Skeletal muscle tissue (tissue), 5 donors: ENCODE results near the gene STK32A. TPM values are rescaled to one million over a fixed set of nuclear protein-coding genes. Genes with fewer than 3 reads are reported as not detected.

Source experiments
- H3K27ac ChIP-seq: one replicate; pipeline ENCODE4 v1.7.0; 2013; ENCODE audit warnings: mild to moderate bottlenecking, low read depth, low read length, inconsistent platforms
- H3K27me3 ChIP-seq, 3 donors: one replicate each; pipeline ENCODE4 v1.7.0; 2013; ENCODE audit warnings: low read length in 3 of 3; ENCODE audit not compliant: control insufficient read depth in 3 of 3, insufficient read depth in 3 of 3
- H3K36me3 ChIP-seq, 3 donors: one replicate each; pipeline ENCODE4 v1.7.0; 2013; ENCODE audit warnings: low read length in 3 of 3; ENCODE audit not compliant: control insufficient read depth in 3 of 3, insufficient read depth in 3 of 3
- H3K4me1 ChIP-seq, 3 donors: one replicate each; pipeline ENCODE4 v1.7.0; 2013; ENCODE audit warnings: low read length in 3 of 3, mild to moderate bottlenecking in 3 of 3; ENCODE audit not compliant: control insufficient read depth in 3 of 3, insufficient read depth in 3 of 3
- H3K4me3 ChIP-seq, 3 donors: one replicate each; pipeline ENCODE4 v1.7.0; 2013; ENCODE audit warnings: low read length in 3 of 3
- H3K9ac ChIP-seq, 3 donors: one replicate each; pipeline ENCODE4 v1.7.0; 2013; ENCODE audit warnings: low read length in 3 of 3, mild to moderate bottlenecking in 3 of 3, moderate library complexity in 2 of 3, low read depth in 1 of 3
- H3K9me3 ChIP-seq, 3 donors: one replicate each; pipeline ENCODE4 v1.7.0; 2013; ENCODE audit warnings: low read length in 3 of 3; ENCODE audit not compliant: control insufficient read depth in 3 of 3
- small RNA-seq: library from RNA; depleted of rRNA; stranded (forward); fragments of <200 nt; gene quantifications from one replicate; pipeline ENCODE3, GENCODE V24; 2014
- total RNA-seq: library from RNA; depleted of rRNA; stranded (reverse); fragments of >200 nt; gene quantifications from one replicate; pipeline ENCODE4 v1.2.3, GENCODE V29; 2014
- donor health status: Osteomylitis.

Gene STK32A
- total RNA-seq, 1 donor from 2014 or later = 1.0 TPM

DNA sequence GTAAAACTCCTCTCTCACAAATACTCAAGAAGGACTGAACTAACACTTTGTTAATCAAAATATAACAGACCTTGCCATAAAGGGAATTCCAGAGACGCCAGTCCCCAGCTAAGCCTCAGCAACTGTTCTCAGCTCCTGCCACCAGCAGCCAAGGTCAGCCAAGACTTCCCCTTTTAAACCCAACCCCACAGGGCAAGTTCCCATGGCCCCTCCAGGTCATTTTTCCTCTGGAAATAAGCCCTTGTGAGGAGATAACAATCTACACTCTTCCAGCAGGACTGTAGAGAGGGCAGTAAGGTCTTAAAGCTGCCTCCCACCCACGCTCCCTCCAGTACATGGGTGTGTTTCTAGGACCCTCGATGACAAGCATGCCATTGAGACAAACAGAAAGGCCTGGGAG is 196.8 kb downstream of the STK32A start:
- no peaks in the 10 kb centered on the region for H3K27me3 ChIP-seq
- no peak overlapping the region for H3K4me3 ChIP-seq
- H3K9ac ChIP-seq = no peak overlapping the region
- H3K27ac ChIP-seq = no peak overlapping the region
- H3K9me3 ChIP-seq = no peaks in the 10 kb centered on the region
- H3K36me3 ChIP-seq = no peaks in the 10 kb centered on the region
- peaks cover 25 to 32% (median 31%) of the 10 kb centered on the region in 3 donors for H3K4me1 ChIP-seq

DNA sequence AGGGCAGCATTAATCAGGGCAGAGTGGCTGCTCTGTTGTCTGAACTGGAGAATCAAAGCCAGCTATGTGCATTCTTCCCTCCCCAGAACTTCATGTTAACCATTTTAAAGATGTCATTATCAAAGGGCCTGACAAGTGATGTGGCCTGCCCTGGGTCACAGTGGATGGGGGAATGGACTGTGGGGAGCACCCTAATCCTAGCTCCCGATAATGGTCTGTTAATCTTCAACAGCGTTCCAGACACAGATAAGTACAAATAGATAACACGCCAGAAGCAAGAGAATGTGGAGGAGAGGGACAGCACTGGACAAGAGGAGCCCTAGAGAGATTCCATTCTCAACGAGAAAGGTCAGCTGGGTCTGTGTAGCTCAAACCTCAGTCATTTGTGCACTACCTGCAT is 197.5 kb downstream of the STK32A start:
- Histone ChIP-seq H3K9me3 (no peaks in the 10 kb centered on the region), H3K4me3 (no peak overlapping the region), H3K9ac (no peak overlapping the region), H3K27ac (no peak overlapping the region), H3K4me1 (peaks cover 22 to 32% (median 27%) of the 10 kb centered on the region in 3 donors), H3K36me3 (no peaks in the 10 kb centered on the region), H3K27me3 (no peaks in the 10 kb centered on the region)

DNA sequence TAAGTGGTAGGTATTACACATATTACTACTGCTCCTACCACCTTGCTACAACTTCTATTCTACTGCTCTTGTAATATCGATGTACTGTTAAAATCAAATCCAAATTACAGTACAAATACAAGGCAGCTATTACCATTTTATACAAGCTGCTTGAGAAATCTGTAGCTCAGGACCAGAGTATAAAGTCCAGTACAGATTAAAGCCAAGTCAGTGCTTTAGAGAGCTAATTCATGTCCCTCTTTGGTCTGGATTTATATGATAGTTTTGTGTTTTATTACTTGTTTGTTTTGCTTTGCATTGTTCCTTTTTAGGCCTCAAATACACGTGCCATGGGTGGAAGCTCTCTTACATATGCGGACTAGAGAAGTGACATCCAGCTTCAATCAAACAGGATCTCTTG is 199.2 kb downstream of the STK32A start:
- no peaks in the 10 kb centered on the region for H3K9me3 ChIP-seq
- H3K36me3 ChIP-seq = no peaks in the 10 kb centered on the region
- H3K4me1 ChIP-seq = peaks cover 16 to 19% (median 16%) of the 10 kb centered on the region in 3 donors
- no peak overlapping the region for H3K9ac ChIP-seq
- no peaks in the 10 kb centered on the region for H3K27me3 ChIP-seq
- no peak overlapping the region for H3K4me3 ChIP-seq
- H3K27ac ChIP-seq = no peak overlapping the region

DNA sequence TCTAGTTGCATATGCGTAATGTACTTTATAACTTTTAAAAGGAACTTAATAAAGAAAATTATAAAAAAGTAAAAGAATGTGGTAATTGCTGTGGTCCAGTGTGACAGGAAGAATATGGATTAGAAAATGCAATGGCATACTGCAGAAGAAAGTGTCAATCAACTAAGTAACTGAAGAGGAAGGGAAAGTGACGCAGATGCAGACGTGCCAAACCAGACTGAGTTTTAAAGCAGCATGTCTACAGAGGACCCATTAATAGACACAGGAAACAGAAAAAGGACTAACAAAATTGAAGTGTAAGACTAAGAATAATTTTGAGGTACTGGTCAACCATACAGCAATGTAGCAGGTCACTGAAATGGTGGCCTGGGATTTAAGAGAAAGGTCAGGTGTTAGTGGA is 201.8 kb downstream of the STK32A start:
- Histone ChIP-seq H3K9me3 (no peaks in the 10 kb centered on the region), H3K4me1 (peaks cover 4 to 12% (median 7%) of the 10 kb centered on the region in 3 donors), H3K27ac (no peak overlapping the region), H3K4me3 (no peak overlapping the region), H3K27me3 (no peaks in the 10 kb centered on the region), H3K36me3 (no peaks in the 10 kb centered on the region), H3K9ac (no peak overlapping the region)

DNA sequence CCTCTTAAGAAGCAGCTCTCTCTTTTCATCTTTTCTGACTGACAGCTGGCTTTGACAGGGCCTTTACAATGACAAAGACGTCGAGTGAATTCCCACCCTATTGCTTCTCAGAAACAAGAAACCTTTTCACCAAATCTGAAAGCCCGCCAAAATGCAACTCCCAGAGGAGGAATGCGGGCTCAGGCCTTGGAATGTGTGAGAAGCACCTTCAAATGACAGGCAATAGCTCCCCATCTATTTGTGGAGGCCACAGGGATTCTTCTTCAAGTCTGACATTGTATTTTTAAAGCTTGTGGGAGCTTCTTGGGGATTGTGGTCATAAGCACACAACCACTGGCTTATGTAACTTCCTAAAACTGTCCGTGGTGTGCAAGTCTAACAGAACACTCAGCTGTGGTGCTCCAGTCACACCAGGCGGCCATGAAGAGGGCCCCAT is 202.4 kb downstream of the STK32A start:
- H3K4me1 ChIP-seq = peaks cover 0 to 6% (median 4%) of the 10 kb centered on the region in 3 donors

More for the DNA sequence above, 202.4 kb downstream of the STK32A start:
- H3K9me3 ChIP-seq = no peaks in the 10 kb centered on the region
- H3K27ac ChIP-seq = no peak overlapping the region
- no peaks in the 10 kb centered on the region for H3K27me3 ChIP-seq
- no peak overlapping the region for H3K4me3 ChIP-seq
- H3K9ac ChIP-seq = no peak overlapping the region
- H3K36me3 ChIP-seq = no peaks in the 10 kb centered on the region

Small RNA genes within 50 kb of the gene (small RNA-seq; reads per million reads assigned to genes)
- gene AC011373.1 = not detected
